NB4 (cell line): ENCODE measurements around the gene ZNF341.

ENCODE experiments used
- CTCF ChIP-seq: IDR thresholded peaks from one replicate; pipeline ENCODE4 v1.5.1; 2012; ENCODE audit warnings: low read depth, low read length
- MAX ChIP-seq: IDR thresholded peaks from 2 replicates; pipeline ENCODE4 v1.6.1; 2011; ENCODE audit warnings: low read depth, low read length
- MYC ChIP-seq: IDR thresholded peaks from 2 replicates; pipeline ENCODE4 v1.6.1; 2011; ENCODE audit warnings: low read depth, low read length

GRCh38 chr20:33777816-33778215, 46.0 kb downstream of the ZNF341 start:
- TF ChIP-seq CTCF (no peak), MYC (no peak), MAX (no peak)
